ENCODE measurements around the gene PCP4. TPM values are rescaled to one million over a fixed set of nuclear protein-coding genes. Genes with fewer than 3 reads are reported as not detected.

The PCP4 gene
- total and polyA plus RNA-seq, 2 donors from 2014 or later = 26.9 to 69.4 TPM

DNA sequence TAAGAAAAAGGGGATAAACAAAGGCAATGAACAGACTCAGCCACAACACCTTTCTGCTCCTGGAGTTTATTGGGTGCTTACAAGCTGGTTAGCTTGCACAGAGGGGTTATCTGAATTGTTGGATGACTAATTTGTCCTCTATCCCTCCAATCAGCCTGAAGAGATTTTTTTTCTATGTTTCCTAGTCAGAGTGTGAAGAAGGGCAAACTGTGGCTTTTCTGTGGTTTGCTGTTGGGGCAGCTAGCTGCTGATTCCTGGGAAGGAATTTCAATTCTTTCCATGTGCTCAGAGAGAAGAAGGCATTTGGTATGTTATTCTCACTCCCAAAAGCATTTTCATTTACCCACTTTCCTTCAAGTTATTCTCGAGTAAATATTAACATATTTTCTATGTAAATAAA lies 48.6 kb downstream of the PCP4 start:
- no peak for DNase-seq

GRCh38 chr21:39918558-39918957 lies 51.3 kb downstream of the PCP4 start:
- TF ChIP-seq CTCF (IDR thresholded peaks at IDR 0.05; ENCODE audit: borderline replicate concordance, extremely low read depth, insufficient read depth) = no peak
- FAIRE-seq = no peak
- no peaks in the 10 kb centered on the region for H3K27me3 ChIP-seq (ENCODE audit: control insufficient read depth, insufficient read depth, low read length)
- H3K36me3 ChIP-seq (ENCODE audit: control insufficient read depth in 2 of 3, insufficient read depth in 3 of 3, low read length in 3 of 3) = no peaks in the 10 kb centered on the region
- H3K4me1 ChIP-seq (ENCODE audit: control insufficient read depth in 2 of 3, insufficient read depth in 2 of 3, low read depth in 1 of 3, low read length in 3 of 3) = no peaks in the 10 kb centered on the region
- no peaks in the 10 kb centered on the region for H3K9me3 ChIP-seq (ENCODE audit: control insufficient read depth in 2 of 3, insufficient read depth in 1 of 3, low read length in 3 of 3)
- intact Hi-C loops (cut with DNase I) = no loop called here
- H3K9ac ChIP-seq (ENCODE audit: low read length in 3 of 3) = no peak overlapping the region
- no peak for DNase-seq
- no peak overlapping the region for H3K4me3 ChIP-seq (ENCODE audit: low read length in 3 of 3)
- H3K27ac ChIP-seq (ENCODE audit: low read depth in 2 of 2, low read length in 2 of 2) = no peak overlapping the region

More for the DNA sequence above, 48.6 kb downstream of the PCP4 start:
- no peak for TF ChIP-seq CTCF (IDR thresholded peaks at IDR 0.05; ENCODE audit: borderline replicate concordance, extremely low read depth, insufficient read depth)
- Histone ChIP-seq H3K9me3 (ENCODE audit: control insufficient read depth in 2 of 3, insufficient read depth in 1 of 3, low read length in 3 of 3) (no peaks in the 10 kb centered on the region), H3K27me3 (ENCODE audit: control insufficient read depth, insufficient read depth, low read length) (no peaks in the 10 kb centered on the region), H3K27ac (ENCODE audit: low read depth in 2 of 2, low read length in 2 of 2) (no peak overlapping the region), H3K4me1 (ENCODE audit: control insufficient read depth in 2 of 3, insufficient read depth in 2 of 3, low read depth in 1 of 3, low read length in 3 of 3) (no peaks in the 10 kb centered on the region), H3K9ac (ENCODE audit: low read length in 3 of 3) (no peak overlapping the region), H3K4me3 (ENCODE audit: low read length in 3 of 3) (no peak overlapping the region), H3K36me3 (ENCODE audit: control insufficient read depth in 2 of 3, insufficient read depth in 3 of 3, low read length in 3 of 3) (no peaks in the 10 kb centered on the region)
- intact Hi-C loops (cut with DNase I) = no loop called here
- no peak for FAIRE-seq

DNA sequence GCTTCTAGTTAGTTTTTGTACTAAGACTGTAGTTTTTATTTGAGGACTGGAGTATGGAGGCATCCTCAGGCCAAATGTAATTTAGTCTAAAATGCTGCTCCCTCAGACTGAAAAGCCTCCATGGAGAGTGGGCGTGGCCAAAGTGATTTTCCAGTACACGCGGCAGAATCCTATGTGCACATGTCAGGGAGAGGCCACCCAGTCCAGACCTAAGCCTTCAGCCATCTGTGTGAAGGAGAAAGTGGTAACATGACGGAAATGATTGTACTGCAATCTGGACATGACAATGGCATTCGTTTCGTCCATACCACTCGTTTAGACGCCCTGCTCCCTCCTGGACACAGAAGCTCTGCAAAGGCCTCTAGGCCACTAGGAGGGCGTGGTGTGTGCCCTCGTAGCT lies 56.2 kb downstream of the PCP4 start:
- Histone ChIP-seq H3K9ac (ENCODE audit: low read length in 3 of 3) (no peak overlapping the region), H3K27me3 (ENCODE audit: control insufficient read depth, insufficient read depth, low read length) (no peaks in the 10 kb centered on the region), H3K27ac (ENCODE audit: low read depth in 2 of 2, low read length in 2 of 2) (no peak overlapping the region), H3K9me3 (ENCODE audit: control insufficient read depth in 2 of 3, insufficient read depth in 1 of 3, low read length in 3 of 3) (no peaks in the 10 kb centered on the region), H3K4me3 (ENCODE audit: low read length in 3 of 3) (no peak overlapping the region), H3K4me1 (ENCODE audit: control insufficient read depth in 2 of 3, insufficient read depth in 2 of 3, low read depth in 1 of 3, low read length in 3 of 3) (no peaks in the 10 kb centered on the region), H3K36me3 (ENCODE audit: control insufficient read depth in 2 of 3, insufficient read depth in 3 of 3, low read length in 3 of 3) (no peaks in the 10 kb centered on the region)
- no peak for DNase-seq
- no peak for TF ChIP-seq CTCF (IDR thresholded peaks at IDR 0.05; ENCODE audit: borderline replicate concordance, extremely low read depth, insufficient read depth)
- intact Hi-C loops (cut with DNase I) = no loop called here
- FAIRE-seq = no peak

Measured in kidney (tissue), 14 donors.